GM18499 (cell line): ENCODE results near the gene RTCA.

Experiments used
- ATAC-seq: cut with Tn5 transposase; IDR thresholded peaks from one replicate; pipeline ENCODE4 v1.9.1; 2021; ENCODE audit warnings: moderate number of reproducible peaks; ENCODE audit not compliant: insufficient read depth, unreplicated experiment

RTCA gene

GRCh38 chr1:100340494-100340893 lies 74.5 kb downstream of the RTCA start:
- ATAC-seq = no peak

- no peak for ATAC-seq
Observed at GRCh38 chr1:100342348-100342747, 76.3 kb downstream of the RTCA start.
